HG03571 (cell line): ENCODE data around the gene CYP2W1.
A peak's percentile ranks its signal among the peaks of the same experiment; 100 is the strongest.
"Not testable (repeated sequence)": the region's sequence is repeated elsewhere in the genome, so short reads cannot be mapped to it uniquely, and the experiment has no call there.

Source experiments
- ATAC-seq: cut with Tn5 transposase; IDR thresholded peaks from one replicate; pipeline ENCODE4 v1.9.1; 2021; ENCODE audit not compliant: unreplicated experiment

Gene CYP2W1

GRCh38 chr7:994592-995308 lies 11.8 kb downstream of the CYP2W1 start:
- no peak for ATAC-seq

- no peak for ATAC-seq
These were observed 12.6 kb downstream of the CYP2W1 start for GRCh38 chr7:995571-995970.

DNA sequence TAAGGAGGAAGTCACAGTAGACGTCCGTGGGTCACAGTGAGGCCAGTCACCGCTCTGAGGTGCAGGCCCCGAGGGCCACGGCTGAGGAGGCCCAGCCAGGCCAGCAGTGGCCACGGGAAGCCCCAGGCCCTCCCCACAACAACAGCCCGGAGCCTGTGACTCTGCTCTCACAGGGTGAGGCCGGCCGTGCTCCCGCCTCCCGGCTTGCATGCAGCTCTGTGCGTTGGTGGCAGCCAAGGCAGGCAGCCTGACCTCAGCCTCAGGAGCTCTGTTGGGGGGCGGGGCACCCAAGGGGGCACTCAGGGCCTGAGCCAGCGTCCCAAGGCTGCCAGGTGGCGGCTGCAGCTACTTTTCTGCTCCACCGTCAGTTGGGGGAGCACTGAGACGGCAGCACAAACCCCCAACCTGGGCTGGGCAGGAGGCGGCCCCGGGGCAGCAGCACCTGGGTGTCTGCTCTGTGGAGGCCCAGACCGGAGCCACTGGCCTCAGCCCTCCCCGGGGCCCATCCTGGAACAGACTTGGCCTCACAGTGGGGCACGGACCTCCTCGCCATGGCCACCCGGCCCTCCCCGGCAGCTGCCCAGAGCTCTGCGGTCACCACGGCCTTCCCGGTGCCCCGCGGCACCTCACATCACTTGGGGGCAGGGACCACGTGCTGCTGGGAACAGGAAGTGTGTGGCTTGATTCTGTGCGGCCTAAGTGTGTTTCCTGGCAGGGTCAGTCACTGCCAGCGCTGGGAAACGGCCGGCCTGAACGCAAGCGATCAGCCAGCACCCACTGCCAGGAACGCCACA lies 13.3 kb downstream of the CYP2W1 start:
- no peak for ATAC-seq

- no peak for ATAC-seq
These were observed 14.7 kb downstream of the CYP2W1 start for GRCh38 chr7:997404-998395.

- no peak for ATAC-seq
These were observed 16.3 kb downstream of the CYP2W1 start for GRCh38 chr7:999149-999879.

DNA sequence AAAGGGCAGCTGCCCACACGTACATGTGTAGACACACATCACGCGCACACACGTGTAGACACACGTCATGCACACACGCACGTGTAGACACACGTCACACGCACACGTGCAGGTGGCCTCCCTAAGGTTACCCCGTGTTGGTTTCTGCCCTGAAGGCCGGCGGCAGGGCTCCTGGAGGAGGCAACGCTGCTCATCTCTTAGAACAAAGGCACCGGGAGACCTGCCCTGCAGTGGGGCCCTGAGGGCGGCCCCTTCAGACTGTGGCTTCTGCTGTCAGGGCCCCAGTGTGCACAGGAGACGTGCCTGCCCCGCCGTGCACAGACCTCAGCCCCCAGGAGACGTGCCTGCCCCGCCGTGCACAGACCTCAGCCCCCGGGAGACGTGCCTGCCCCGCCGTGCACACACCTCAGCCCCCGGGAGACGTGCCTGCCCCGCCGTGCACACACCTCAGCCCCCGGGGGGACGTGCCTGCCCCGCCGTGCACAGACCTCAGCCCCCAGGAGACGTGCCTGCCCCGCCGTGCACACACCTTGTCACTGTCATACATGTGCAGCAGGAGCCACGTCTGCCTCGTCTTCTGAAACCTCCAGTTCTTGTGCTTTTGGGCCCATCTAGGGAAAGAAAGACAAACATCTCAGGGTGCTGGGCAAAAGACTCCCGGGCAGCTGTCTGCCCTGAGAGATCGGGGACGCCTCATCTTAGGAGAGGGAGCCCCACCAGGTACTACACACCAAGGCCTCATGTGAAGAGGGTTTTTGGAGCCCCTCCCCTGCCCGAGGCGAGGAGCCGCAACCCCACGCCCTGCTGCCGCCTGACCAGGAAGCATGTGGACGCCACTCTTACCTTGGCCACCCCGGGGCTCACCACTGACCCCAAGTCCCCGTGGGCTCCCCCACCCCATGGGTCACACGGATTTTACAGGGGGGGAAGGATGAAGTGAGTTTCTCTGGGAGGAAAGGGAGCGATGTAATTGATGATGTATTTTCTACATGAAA lies 17.3 kb downstream of the CYP2W1 start:
- peak; percentile 41 for ATAC-seq

GRCh38 chr7:1001069-1001770 lies 18.2 kb downstream of the CYP2W1 start:
- ATAC-seq: not testable (repeated sequence)

DNA sequence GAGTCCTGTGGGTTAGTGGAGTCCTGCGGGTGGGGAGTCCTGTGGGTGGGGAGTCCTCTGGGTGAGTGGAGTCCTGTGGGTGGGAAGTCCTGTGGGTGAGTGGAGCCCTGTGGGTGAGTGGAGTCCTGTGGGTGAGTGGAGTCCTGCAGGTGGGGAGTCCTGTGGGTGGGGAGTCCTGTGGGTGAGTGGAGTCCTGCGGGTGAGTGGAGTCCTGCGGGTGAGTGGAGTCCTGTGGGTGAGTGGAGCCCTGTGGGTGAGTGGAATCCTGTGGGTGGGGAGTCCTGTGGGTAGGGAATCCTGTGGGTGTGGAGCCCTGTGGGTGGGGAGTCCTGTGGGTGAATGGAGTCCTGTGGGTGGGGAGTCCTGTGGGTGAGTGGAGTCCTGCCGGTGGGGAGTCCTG lies 19.0 kb downstream of the CYP2W1 start:
- ATAC-seq: not testable (repeated sequence)

GRCh38 chr7:1002445-1002844 lies 19.5 kb downstream of the CYP2W1 start:
- not testable (repeated sequence) for ATAC-seq

DNA sequence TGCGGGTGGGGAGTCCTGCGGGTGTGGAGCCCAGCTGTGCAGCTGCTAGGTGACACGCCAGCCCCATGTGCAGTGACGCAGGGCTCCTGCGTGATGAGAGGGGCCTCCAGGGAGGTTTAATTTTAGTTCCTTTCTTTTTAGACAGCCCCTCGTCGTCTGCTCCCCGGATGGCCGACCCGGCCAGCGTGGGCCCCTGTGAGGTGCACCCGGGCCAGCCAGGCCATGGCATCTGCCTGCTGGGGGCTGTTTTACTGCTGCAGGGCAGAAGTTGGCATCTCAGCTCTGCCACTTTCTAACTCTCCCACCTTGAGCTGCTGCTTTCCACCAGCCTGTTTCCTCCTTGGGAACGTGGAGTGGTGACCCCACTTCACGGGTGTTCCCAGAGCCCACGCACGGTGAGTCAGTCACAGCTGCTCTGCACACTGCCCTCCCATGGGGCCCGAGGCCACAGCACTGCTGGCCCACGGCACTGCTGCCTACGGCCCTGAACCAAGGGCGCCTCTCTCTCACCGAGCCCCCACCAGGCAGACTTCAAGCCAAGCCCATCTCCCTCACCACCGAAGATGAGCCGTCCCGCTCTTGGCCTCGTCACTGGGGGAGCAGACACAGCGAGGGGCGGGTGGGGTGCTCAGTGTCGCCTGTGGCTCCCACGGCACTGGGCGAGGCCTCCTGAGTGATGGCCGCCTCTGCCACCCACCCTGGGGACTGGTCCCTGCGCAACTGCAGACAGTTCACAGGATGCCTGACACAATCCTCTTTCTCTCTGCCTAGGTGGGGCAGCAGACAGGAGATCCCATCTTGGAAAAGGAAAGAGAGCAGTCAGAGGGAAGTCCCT lies 21.3 kb downstream of the CYP2W1 start:
- ATAC-seq: no peak

DNA sequence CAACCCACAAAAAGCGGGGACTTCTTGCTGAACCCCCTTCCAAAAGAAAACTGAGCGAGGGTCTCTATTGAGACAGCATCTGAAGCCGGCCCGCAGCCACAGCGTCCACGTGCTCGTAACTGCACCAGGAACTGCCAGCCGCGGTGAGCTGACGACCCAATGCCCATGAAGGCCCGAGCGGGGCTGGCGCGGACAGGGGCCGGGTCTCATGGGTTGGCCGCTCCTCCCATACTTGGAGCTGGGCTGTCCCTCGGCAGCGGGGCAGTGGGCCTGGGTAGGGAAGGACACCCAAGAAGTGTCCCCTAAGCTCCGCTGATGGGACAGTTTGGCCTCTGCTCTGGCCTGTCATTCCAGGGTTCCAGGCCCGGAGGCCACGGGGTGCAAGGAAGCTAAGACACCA lies 22.3 kb downstream of the CYP2W1 start:
- no peak for ATAC-seq

- no peak for ATAC-seq
These were observed 24.9 kb downstream of the CYP2W1 start for GRCh38 chr7:1007901-1008300.

- ATAC-seq: no peak
These were observed 25.9 kb downstream of the CYP2W1 start for GRCh38 chr7:1008733-1009363.

GRCh38 chr7:1009747-1010146 lies 26.8 kb downstream of the CYP2W1 start:
- ATAC-seq: no peak

GRCh38 chr7:1010226-1010625 lies 27.2 kb downstream of the CYP2W1 start:
- ATAC-seq: no peak

DNA sequence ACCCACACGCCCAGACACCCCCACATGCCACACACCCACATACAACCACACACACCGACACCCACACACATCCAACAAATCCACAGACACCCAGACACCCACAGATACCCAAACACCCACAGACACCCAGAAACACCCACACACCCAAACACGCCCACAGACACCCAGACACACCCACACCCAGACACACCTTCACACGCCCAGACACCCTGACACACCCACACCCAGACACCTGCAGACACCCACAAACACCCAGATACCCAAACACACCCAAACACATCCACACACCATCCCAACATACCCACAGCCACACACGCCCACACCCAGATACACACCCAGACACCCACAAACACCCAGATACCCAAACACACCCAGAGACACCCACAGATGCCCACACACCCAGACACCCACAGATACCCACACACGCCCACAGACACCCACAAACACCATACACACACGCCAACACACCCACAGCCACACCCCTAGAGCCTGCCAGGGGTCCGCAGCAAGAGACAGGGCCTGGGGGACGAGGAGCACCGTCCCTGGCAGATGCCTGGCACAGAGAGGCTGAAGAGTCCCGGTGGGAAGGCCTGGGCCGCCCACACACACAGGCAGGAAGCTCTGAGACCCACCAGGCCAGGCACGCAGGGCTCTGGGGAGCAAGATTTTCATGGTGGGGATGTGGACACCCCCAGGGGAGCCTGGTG lies 28.5 kb downstream of the CYP2W1 start:
- no peak for ATAC-seq
